MV-4-11 (cell line): ENCODE results near the gene PPRC1.

Experiments
- DNase-seq: peaks from one replicate; lab custom pipeline; 2025; lab: John Stamatoyannopoulos, UW

PPRC1 gene

GRCh38 chr10:102195296-102195870, 62.5 kb downstream of the PPRC1 start:
- peak; percentile 41 for DNase-seq

DNA sequence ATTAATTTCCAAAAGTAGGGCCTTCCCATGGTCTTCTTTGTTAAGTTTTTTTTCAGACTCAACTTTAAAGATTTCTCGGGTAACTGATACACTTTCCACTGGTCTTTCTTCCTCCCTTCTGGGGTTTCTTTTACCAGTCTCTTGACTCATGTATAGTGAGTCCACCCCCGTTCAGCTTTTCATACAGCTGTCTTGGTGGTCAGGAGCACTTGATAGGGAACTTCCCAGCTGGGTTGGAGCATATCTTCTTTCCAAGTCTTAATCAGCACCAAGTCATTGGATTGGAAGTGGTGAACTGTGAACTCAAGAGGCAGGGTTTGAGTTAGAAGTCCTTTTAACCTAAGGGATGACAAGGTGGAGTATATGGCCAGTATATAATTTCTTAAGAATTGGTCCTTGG, 64.1 kb downstream of the PPRC1 start:
- DNase-seq: no peak

DNA sequence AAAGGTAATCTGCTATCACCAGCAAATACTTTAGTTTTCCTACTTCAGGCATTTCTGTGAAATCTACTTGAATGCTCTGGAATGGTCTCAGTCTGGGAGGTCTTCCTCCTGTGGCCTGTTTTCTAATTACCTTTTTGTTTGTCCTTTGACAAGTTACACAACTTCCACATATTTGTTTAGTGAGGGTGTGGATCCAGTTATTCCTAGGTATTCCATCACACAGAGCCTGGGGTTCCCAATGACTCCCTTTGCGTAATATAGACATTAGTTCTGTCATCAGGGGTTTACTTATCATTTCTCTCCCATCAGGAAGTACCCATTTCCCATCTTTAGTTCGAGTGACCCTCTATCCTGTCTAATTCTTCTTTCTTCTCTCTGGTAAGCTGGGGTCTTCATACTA, 65.2 kb downstream of the PPRC1 start:
- no peak for DNase-seq
